Gastroesophageal sphincter (tissue), 2 donors: ENCODE results near the gene DZIP1.

Experiments used
- EP300 ChIP-seq: sonication (generic); formaldehyde crosslinking; IDR thresholded peaks from one replicate; pipeline ENCODE4 v1.6.1; 2017; ENCODE audit warnings: antibody characterized with exemption, mild to moderate bottlenecking
- POLR2A ChIP-seq, 2 donors: fragments of 450-650 bp; IDR thresholded peaks; one replicate each; pipeline ENCODE4 v1.6.1; 2017; ENCODE audit warnings: antibody characterized with exemption in 2 of 2, mild to moderate bottlenecking in 2 of 2, moderate library complexity in 1 of 2

DNA sequence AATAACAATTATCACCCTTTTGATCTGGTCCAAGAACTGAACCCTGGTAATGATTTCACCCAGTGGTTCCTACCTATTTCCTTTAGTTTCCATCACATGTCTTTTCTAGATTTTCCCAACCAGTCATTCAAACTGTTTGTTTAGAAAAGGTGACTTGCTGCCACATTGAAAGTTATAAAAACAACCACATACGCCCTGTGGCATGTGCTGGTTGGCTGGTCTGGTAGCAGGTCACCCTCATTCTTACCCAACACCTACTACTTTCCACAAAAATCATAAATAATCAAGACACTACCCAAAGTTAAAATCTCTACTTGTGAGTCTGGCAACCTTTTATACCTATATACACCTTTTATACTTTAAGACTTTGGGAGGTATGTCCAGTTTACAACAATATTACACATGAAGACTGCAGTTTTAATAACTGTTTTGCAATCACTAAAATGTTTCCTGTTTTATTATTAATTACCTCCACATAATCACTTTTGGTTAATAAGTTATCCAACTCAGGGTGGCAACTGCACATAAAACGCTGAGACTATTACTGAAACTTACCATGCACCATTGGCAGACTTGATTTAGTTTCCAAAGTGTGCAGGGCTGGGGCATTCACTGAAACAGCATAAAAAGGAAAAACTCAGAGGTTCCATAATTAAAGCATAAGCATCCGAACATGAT, 38.9 kb downstream of the DZIP1 start:
- no peak for TF ChIP-seq EP300
- TF ChIP-seq POLR2A (IDR thresholded peaks at IDR 0.05): no peak
